Heart right ventricle (tissue), 16 donors: ENCODE measurements around the gene KYNU. TPM values are rescaled to one million over a fixed set of nuclear protein-coding genes. Genes with fewer than 3 reads are reported as not detected.
"Not testable (repeated sequence)": the region's sequence is repeated elsewhere in the genome, so short reads cannot be mapped to it uniquely, and the experiment has no call there.

Source experiments
- ATAC-seq, 8 donors: fragments of 200-7000 bp; cut with Tn5 transposase; one replicate each; pipeline ENCODE4 v1.9.1; 2020; ENCODE audit warnings: mild to moderate bottlenecking in 8 of 8, moderate library complexity in 8 of 8, moderate number of reproducible peaks in 1 of 8
- DNase-seq, 2 donors: peaks; one replicate each; pipeline ENCODE4 v3.0.0-alpha.2; 2020
- H3K27ac ChIP-seq, 10 donors: fragments of 200-600 bp; sonication (generic) in 2 of 10; one replicate each; pipeline versions ENCODE4 v1.5.0 to v1.8.0; 2020 to 2022; ENCODE audit warnings: mild to moderate bottlenecking in 3 of 10
- H3K27me3 ChIP-seq, 7 donors: fragments of 200-600 bp; one replicate each; pipeline ENCODE4 v1.8.0; 2021 to 2022; ENCODE audit warnings: mild to moderate bottlenecking in 2 of 7
- H3K36me3 ChIP-seq, 9 donors: fragments of 200-600 bp; sonication (generic) in 1 of 9; one replicate each; pipeline versions ENCODE4 v1.5.0 to v1.8.0; 2020 to 2022; ENCODE audit warnings: mild to moderate bottlenecking in 2 of 9
- H3K4me1 ChIP-seq, 9 donors: fragments of 200-600 bp; sonication (generic) in 1 of 9; one replicate each; pipeline versions ENCODE4 v1.5.0 to v1.8.0; 2020 to 2022; ENCODE audit warnings: mild to moderate bottlenecking in 4 of 9
- H3K4me3 ChIP-seq, 10 donors: fragments of 200-600 bp; sonication (generic) in 2 of 10; one replicate each; pipeline versions ENCODE4 v1.5.0 to v1.8.0; 2020 to 2022; ENCODE audit warnings: mild to moderate bottlenecking in 7 of 10, moderate library complexity in 2 of 10
- H3K9me3 ChIP-seq, 11 donors: fragments of 200-600 bp in 10 of 11; sonication (generic) in 2 of 11; one replicate each; pipeline versions ENCODE4 v1.5.0 to v1.8.0; 2013 to 2022; ENCODE audit warnings: mild to moderate bottlenecking in 2 of 11, control low read depth in 1 of 11, moderate library complexity in 1 of 11
- WGBS, 2 donors: extraction: QIAGEN DNeasy Blood & Tissue Kit; methylation state at CpG; one replicate each; pipeline ENCODE4 v1.1.7; 2013; ENCODE audit warnings: inconsistent platforms in 1 of 2; 5-methylcytosine and 5-hydroxymethylcytosine counted together
- intact Hi-C, 10 donors: fragments of 100-400 bp; cut with DNase I; formaldehyde crosslinking; loops; one replicate each; pipeline versions ENCODE4 v1.11.1 to v1.14.2; 2022
- polyA plus RNA-seq, 2 donors: library from polyadenylated mRNA; stranded (reverse); fragments of 200-250 nt; gene quantifications; one replicate each; pipeline ENCODE4 v1.2.3, GENCODE V29; 2013
- total RNA-seq, 10 donors: library from RNA; stranded (reverse); fragmentation: NEBNext Ultra II Directional in 3 of 10; extraction: Animal tissue kit (Norgen Biotek cat#: 25700) in 3 of 10; gene quantifications; one replicate each; pipeline versions ENCODE4 v1.2.1 to v1.2.4, GENCODE V29; 2021 to 2023
- TF ChIP-seq, protein P1 (sequence below), 9 donors: fragments of 200-600 bp; sonication (generic) in 2 of 9; IDR thresholded peaks; one replicate each; pipeline versions ENCODE4 v1.5.0 to v1.8.0; 2021 to 2022; ENCODE audit warnings: antibody characterized with exemption in 9 of 9, mild to moderate bottlenecking in 5 of 9, moderate library complexity in 1 of 9
- donor health status: Arrhythmogenic right ventricular cardiomyopathy.
- donor health status: ischemic (EF 13 %, LVEDD 7.1; RV severe dilation, severe dysfunction).
- donor health status: healthy with polysubstance abuse.
- donor health status: DM: no; HTN: yes; CAD: no.
- donor health status: DM: no; HTN: no; CAD: no.
- donor health status: ischemic (EF 25% LVEDD 6.9; RV normal size, moderate dysfunction).
- donor health status: ischemic (EF 25% LVEDD 5.7; RV mildly dilated, moderate dysfunction).
- donor health status: healthy.
- donor health status: DM: yes; HTN: yes; CAD: no.
- donor health status: Ischemic cardiomyopathy.
- donor health status: ischemic (EF 35%, LVEDD 5.7; RV mildly dilated, moderate dysfunction).
- donor health status: nonischemic (EF 11% LVEDD 7.7; RV severe dilation, severe dysfunction).
- donor health status: DM: yes; HTN: yes; CAD: no.
- donor health status: PGD.
- donor health status: ischemic (EF 29% LVEDD 5.4; RV normal size, mild dysfunction).
- donor health status: nonischemic (EF 23%, LVEDD 6.1; RV moderate dilation, normal function).

The KYNU gene
- total and polyA plus RNA-seq, 12 donors, result 0.07 to 9.5 (median 0.78) TPM

DNA sequence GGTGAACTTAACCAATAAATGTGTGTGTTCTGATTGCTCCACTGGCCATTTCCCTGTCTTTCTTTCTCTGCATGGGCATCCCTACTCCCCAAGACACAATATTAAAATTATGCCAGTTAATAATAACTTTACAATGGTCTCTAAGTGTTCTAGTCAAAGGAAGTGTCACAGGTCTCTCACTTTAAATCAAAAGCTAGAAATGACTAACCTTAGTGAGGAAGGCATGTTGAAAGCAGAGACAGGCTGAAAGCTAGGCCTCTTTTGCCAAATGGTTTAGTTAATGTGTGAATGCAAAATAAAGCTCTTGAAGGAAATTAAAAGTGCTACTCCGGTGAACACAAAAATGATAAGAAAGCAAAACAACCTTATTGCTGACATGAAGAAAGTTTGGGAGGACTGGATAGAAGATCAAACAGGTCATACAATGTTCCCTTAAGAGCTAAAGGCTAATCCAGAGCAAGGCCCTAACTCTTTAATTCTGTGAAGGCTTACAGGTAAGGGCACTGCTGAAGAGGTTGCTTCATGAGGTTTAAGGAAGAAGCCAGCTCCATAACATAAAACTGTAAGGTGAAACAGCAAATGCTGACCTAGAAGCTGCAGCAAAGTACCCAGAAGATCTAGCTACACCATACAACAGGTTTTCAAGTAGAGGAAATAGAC, 207.8 kb downstream of the KYNU start:
- Histone ChIP-seq H3K27ac (no peak overlapping the region), H3K9me3 (peaks cover 0 to 12% (median 0%) of the 10 kb centered on the region in 11 donors), H3K4me3 (no peak overlapping the region), H3K27me3 (no peaks in the 10 kb centered on the region), H3K4me1 (peaks cover 0 to 18% (median 0%) of the 10 kb centered on the region in 9 donors), H3K36me3 (no peaks in the 10 kb centered on the region)
- no peak for DNase-seq
- intact Hi-C loops, result no loop called here
- 79 to 80% methylated on average over 1 of the region's 1 CpG for WGBS, 2 donors
- TF ChIP-seq, protein P1, sequence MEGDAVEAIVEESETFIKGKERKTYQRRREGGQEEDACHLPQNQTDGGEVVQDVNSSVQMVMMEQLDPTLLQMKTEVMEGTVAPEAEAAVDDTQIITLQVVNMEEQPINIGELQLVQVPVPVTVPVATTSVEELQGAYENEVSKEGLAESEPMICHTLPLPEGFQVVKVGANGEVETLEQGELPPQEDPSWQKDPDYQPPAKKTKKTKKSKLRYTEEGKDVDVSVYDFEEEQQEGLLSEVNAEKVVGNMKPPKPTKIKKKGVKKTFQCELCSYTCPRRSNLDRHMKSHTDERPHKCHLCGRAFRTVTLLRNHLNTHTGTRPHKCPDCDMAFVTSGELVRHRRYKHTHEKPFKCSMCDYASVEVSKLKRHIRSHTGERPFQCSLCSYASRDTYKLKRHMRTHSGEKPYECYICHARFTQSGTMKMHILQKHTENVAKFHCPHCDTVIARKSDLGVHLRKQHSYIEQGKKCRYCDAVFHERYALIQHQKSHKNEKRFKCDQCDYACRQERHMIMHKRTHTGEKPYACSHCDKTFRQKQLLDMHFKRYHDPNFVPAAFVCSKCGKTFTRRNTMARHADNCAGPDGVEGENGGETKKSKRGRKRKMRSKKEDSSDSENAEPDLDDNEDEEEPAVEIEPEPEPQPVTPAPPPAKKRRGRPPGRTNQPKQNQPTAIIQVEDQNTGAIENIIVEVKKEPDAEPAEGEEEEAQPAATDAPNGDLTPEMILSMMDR (IDR thresholded peaks at IDR 0.05), result no peak
- ATAC-seq, result no peak

DNA sequence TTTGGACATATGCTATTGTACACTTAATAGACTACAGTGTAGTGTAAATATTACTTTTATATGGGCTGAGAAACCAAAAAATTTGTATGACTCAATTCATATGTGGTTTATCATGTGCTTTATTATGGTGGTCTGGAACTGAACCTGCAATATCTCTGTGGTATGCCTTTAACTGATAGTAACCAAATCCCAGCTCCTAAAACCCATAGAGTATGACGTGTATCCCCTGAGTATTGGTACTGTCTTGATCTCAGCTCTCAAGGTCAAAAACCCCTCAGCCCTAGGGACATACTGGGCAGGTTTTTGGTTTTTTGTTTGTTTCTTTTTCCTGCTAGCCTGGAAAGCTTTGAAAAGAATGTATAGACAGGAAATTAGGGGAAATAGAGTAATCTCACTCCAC, 209.6 kb downstream of the KYNU start:
- WGBS, 2 donors, result 46 to 55% methylated on average over 1 of the region's 1 CpG
- H3K36me3 ChIP-seq, result no peaks in the 10 kb centered on the region
- H3K4me3 ChIP-seq, result no peak overlapping the region
- intact Hi-C loops, result no loop called here
- DNase-seq (no peak), ATAC-seq (no peak)
- H3K4me1 ChIP-seq, result peaks cover 0 to 18% (median 0%) of the 10 kb centered on the region in 9 donors
- H3K27me3 ChIP-seq, result no peaks in the 10 kb centered on the region
- H3K9me3 ChIP-seq, result peaks cover 0 to 10% (median 0%) of the 10 kb centered on the region in 11 donors
- TF ChIP-seq, protein P1 (IDR thresholded peaks at IDR 0.05), result no peak
- H3K27ac ChIP-seq, result no peak overlapping the region

DNA sequence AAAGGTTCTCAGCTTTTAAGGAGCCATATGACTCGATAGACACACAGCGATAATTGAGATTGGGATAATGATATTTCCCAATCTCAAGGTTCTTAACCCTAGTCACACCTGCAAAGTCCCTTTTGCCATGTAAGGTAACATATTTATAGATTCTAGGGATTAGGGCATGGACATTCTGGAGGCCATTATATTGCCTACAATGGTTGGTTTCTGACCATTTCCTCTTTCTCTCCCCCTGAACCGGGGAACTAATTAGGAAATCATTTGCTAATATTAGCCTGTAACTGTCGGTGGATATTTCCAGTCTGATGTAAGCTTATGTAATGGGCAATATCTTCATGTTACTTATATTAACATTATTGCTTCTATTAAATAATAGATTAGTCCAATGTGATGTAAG, 210.9 kb downstream of the KYNU start:
- 76 to 79% methylated on average over 4 of the region's 4 CpGs for WGBS, 2 donors

DNA sequence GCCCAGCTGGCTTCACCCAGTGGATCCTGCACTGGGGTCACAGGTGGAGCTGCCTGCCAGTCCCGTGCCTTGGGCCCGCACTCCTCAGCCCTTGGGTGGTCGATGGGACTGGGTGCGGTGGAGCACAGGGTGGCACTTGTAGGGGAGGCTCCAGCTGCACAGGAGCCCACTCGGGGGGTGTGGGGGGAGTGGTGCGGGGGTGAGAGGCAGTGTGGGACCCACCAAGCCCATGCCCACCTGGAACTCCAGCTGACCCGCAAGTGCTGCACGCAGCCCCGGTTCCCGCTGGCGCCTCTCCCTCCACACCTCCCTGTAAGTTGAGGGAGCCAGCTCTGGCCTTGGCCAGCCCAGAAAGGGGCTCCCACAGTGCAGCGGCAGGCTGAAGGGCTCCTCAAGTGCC, 212.1 kb downstream of the KYNU start:
- H3K4me3 ChIP-seq, intact Hi-C loops, H3K9me3 ChIP-seq, H3K27me3 ChIP-seq, ATAC-seq, H3K36me3 ChIP-seq, H3K27ac ChIP-seq, H3K4me1 ChIP-seq: not testable (repeated sequence)
- WGBS, 2 donors, result 95 to 98% methylated on average over 12 of the region's 12 CpGs
- DNase-seq, result peak in 1 of 2 donors; percentile 7

More for the DNA sequence above, 210.9 kb downstream of the KYNU start:
- no peak for ATAC-seq
- no peaks in the 10 kb centered on the region for H3K36me3 ChIP-seq
- no peaks in the 10 kb centered on the region for H3K27me3 ChIP-seq
- H3K4me1 ChIP-seq, result peaks cover 0 to 12% (median 0%) of the 10 kb centered on the region in 9 donors
- H3K9me3 ChIP-seq, result no peaks in the 10 kb centered on the region
- H3K27ac ChIP-seq, result no peak overlapping the region
- intact Hi-C loops, result no loop called here
- DNase-seq, result no peak
- H3K4me3 ChIP-seq, result no peak overlapping the region
- TF ChIP-seq, protein P1 (IDR thresholded peaks at IDR 0.05), result no peak
